ENCODE measurements around the gene ERCC5. TPM values are rescaled to one million over a fixed set of nuclear protein-coding genes. Genes with fewer than 3 reads are reported as not detected.

Gene ERCC5
- total and polyA plus RNA-seq, 2 of the 8 experiments (the other 6 are each of a cell fraction or from before 2014, with no cell fraction given) = 3.8 to 24.4 TPM

GRCh38 chr13:102852556-102852955 lies 6.7 kb downstream of the ERCC5 start:
- FAIRE-seq (no peak), DNase-seq (ENCODE audit: low read depth in 1 of 2, low spot score in 2 of 2) (no peak)
- Histone ChIP-seq H3K14ac (ENCODE audit: insufficient read length) (no peak overlapping the region), H3K9me3 (ENCODE audit: insufficient read depth in 2 of 2, low read depth in 1 of 2, low read length in 1 of 2) (no peaks in the 10 kb centered on the region), H3K36me3 (ENCODE audit: control insufficient read depth in 2 of 4, insufficient read depth in 4 of 4, low read length in 3 of 4) (peaks cover 0 to 11% (median 2%) of the 10 kb centered on the region in 4 experiments; a peak in 4 of 8 replicates), H2AFZ (ENCODE audit: low read length) (no peak overlapping the region), H2BK12ac (ENCODE audit: low read depth, low read length) (no peak overlapping the region), H4K20me1 (replicated peaks in 1 of 2; ENCODE audit: control insufficient read depth in 1 of 2, insufficient read depth in 2 of 2, low read length in 2 of 2) (no peaks in the 10 kb centered on the region), H2AK5ac (ENCODE audit: low read depth, low read length) (no peak overlapping the region), H2BK120ac (replicated peaks; ENCODE audit: low read depth, low read length) (no peak overlapping the region), H3K27ac (ENCODE audit: low read depth, low read length) (no peak overlapping the region), H3K18ac (ENCODE audit: extremely low read depth, low read length) (no peak overlapping the region), H3K79me1 (ENCODE audit: low read depth, low read length) (0 out of 2 replicates have a peak, but pooled peaks cover 2% of the 10 kb centered on the region), H3K4me2 (ENCODE audit: insufficient read depth in 1 of 2, low read depth in 2 of 2, low read length in 2 of 2) (no peak overlapping the region), H2BK5ac (ENCODE audit: low read depth, low read length) (no peak overlapping the region), H3K4me3 (ENCODE audit: extremely low read depth in 1 of 4, insufficient read depth in 2 of 4, low read depth in 3 of 4, low read length in 4 of 4) (no peak overlapping the region), H3K23ac (ENCODE audit: insufficient read length) (no peak overlapping the region), H3K23me2 (ENCODE audit: low read depth, low read length) (no peaks in the 10 kb centered on the region), H3K27me3 (replicated peaks in 1 of 4; ENCODE audit: control insufficient read depth in 3 of 4, extremely low read depth in 1 of 4, insufficient read depth in 3 of 4, low read length in 3 of 4) (no peaks in the 10 kb centered on the region), H3K9ac (replicated peaks in 1 of 4; ENCODE audit: extremely low read depth in 1 of 4, low read depth in 3 of 4, low read length in 3 of 4) (no peak overlapping the region), H2BK20ac (ENCODE audit: low read length) (no peak overlapping the region), H3K4me1 (replicated peaks in 1 of 4; ENCODE audit: control insufficient read depth in 3 of 4, insufficient read depth in 4 of 4, low read length in 3 of 4) (no peaks in the 10 kb centered on the region), H2BK15ac (ENCODE audit: low read length) (no peak overlapping the region), H3K56ac (replicated peaks; ENCODE audit: insufficient read length, low read depth, low read length) (no peak overlapping the region), H4K8ac (ENCODE audit: extremely low read depth, insufficient read depth, low read length) (no peak overlapping the region), H3K79me2 (ENCODE audit: control insufficient read depth in 1 of 2, insufficient read depth in 2 of 2, low read length in 2 of 2) (no peaks in the 10 kb centered on the region), H3K4ac (replicated peaks; ENCODE audit: insufficient read length, low read depth, low read length) (no peak overlapping the region), H4K91ac (replicated peaks; ENCODE audit: insufficient read length, low read length) (no peak overlapping the region), H4K5ac (ENCODE audit: insufficient read length, low read depth, low read length) (no peak overlapping the region)
- POLR2A ChIA-PET (ENCODE audit: partially characterized antibody) = no interaction called here
- CTCF ChIA-PET (ENCODE audit: partially characterized antibody) = no interaction called here
- 93% methylated on average over 3 of the region's 3 CpGs; no CpG with 5 or more reads in 1 of the 2 experiments for WGBS, 2 experiments (ENCODE audit: extremely low coverage in 1 of 2, insufficient coverage in 1 of 2, insufficient read length in 1 of 2, insufficient replicate concordance in 2 of 2, low coverage in 1 of 2, low lambda C conversion rate in 2 of 2, missing lambda C conversion rate in 1 of 2)
- TF ChIP-seq CBX8 (IDR thresholded peaks at IDR 0.05; ENCODE audit: borderline replicate concordance, low read depth, low read length) = no peak
- no peak for TF ChIP-seq HDAC6 (IDR thresholded peaks at IDR 0.05; ENCODE audit: low read depth, low read length)
- TF ChIP-seq SP2 (IDR thresholded peaks at IDR 0.05; ENCODE audit: low read length) = no peak
- no peak for TF ChIP-seq SAP30 (IDR thresholded peaks at IDR 0.05; ENCODE audit: insufficient read depth, insufficient replicate concordance, low read length)
- no peak for TF ChIP-seq KDM5A (IDR thresholded peaks at IDR 0.05; ENCODE audit: low read length)
- TF ChIP-seq ATF3 (IDR thresholded peaks at IDR 0.05; ENCODE audit: insufficient read depth, low read depth, low read length) = no peak
- no peak for TF ChIP-seq NRF1 (IDR thresholded peaks at IDR 0.05; ENCODE audit: low read depth, low read length)
- no peak for TF ChIP-seq EGR1 (IDR thresholded peaks at IDR 0.05; ENCODE audit: borderline replicate concordance, low read depth, low read length)
- no peak for TF ChIP-seq CTBP2 (IDR thresholded peaks at IDR 0.05; ENCODE audit: borderline replicate concordance, insufficient read depth, insufficient read length, low read length)
- TF ChIP-seq EZH2 (IDR thresholded peaks at IDR 0.05; ENCODE audit: low read depth, low read length, severe bottlenecking) = no peak
- TF ChIP-seq, protein P1, sequence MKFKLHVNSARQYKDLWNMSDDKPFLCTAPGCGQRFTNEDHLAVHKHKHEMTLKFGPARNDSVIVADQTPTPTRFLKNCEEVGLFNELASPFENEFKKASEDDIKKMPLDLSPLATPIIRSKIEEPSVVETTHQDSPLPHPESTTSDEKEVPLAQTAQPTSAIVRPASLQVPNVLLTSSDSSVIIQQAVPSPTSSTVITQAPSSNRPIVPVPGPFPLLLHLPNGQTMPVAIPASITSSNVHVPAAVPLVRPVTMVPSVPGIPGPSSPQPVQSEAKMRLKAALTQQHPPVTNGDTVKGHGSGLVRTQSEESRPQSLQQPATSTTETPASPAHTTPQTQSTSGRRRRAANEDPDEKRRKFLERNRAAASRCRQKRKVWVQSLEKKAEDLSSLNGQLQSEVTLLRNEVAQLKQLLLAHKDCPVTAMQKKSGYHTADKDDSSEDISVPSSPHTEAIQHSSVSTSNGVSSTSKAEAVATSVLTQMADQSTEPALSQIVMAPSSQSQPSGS (IDR thresholded peaks at IDR 0.05; ENCODE audit: low read length) = no peak
- TF ChIP-seq TCF12 (IDR thresholded peaks at IDR 0.05; ENCODE audit: low read depth, low read length) = no peak
